ENCODE results near the gene PSG2. TPM values are rescaled to one million over a fixed set of nuclear protein-coding genes. Genes with fewer than 3 reads are reported as not detected.
"Not testable (repeated sequence)": the region's sequence is repeated elsewhere in the genome, so short reads cannot be mapped to it uniquely, and the experiment has no call there.

The PSG2 gene
- total RNA-seq, 1 donor from 2014 or later: not detected

GRCh38 chr19:43028866-43029265, 53.6 kb downstream of the PSG2 start:
- intact Hi-C loops (cut with micrococcal nuclease): no loop called here
- H3K27ac Mint-ChIP-seq: no peak overlapping the region
- ChIA-PET CTCF (no interaction called here), POLR2A (no interaction called here)
- no peak overlapping the region for H3K4me3 Mint-ChIP-seq
- DNase-seq (no peak), ATAC-seq (ENCODE audit: low read depth) (no peak)
- no peaks in the 10 kb centered on the region for H3K4me1 Mint-ChIP-seq
- H3K36me3 Mint-ChIP-seq (ENCODE audit: low read depth): no peaks in the 10 kb centered on the region
- no peaks in the 10 kb centered on the region for H3K9me3 Mint-ChIP-seq
- no peak for TF ChIP-seq CTCF (IDR thresholded peaks at IDR 0.05)
- H3K27me3 Mint-ChIP-seq: peaks cover 5% of the 10 kb centered on the region

DNA sequence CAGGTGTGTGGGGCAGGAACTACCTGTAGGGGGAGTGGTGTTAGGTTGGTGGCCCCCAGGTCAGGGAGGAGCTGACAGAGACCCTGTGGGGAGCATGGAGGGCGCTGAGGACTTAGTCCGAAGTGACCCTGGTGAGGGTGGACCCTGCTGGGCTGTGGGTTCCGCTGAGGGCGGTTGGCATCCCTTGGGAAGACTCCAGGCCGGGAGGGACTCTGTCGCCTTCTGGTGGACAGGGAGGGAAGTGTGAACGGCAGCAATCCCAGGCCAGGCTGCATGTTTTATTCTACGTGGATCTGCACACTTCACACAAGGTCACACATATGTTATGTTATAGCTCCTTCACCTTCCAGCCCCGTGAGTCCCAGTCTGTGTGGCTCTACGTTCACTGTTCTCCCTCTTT, 54.5 kb downstream of the PSG2 start:
- H3K27ac Mint-ChIP-seq; H3K4me1 Mint-ChIP-seq; DNase-seq; ATAC-seq (ENCODE audit: low read depth); intact Hi-C loops (cut with micrococcal nuclease); CTCF ChIA-PET; H3K36me3 Mint-ChIP-seq (ENCODE audit: low read depth); H3K9me3 Mint-ChIP-seq; POLR2A ChIA-PET; H3K27me3 Mint-ChIP-seq; H3K4me3 Mint-ChIP-seq: not testable (repeated sequence)

DNA sequence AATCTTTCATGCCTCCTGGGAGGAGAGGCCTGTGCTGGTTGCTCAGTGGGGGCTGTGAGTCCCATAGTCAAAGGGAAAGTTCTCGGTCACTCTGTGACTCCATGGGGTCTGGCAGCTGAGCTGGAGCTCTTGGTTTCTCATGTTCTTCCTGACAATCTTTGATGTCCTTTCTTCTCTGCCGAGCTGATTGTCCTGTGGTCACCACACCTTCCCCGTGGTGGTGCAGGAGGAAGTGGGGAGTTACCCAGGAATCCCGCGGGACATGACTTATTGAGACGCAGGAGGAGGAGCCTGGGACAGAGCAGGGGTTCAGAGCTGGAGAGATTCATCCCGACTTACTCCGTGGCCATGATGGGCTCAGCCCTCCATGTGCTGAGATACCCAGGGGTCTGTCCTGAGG, 55.4 kb downstream of the PSG2 start:
- intact Hi-C loops (cut with micrococcal nuclease); POLR2A ChIA-PET; H3K4me1 Mint-ChIP-seq; H3K4me3 Mint-ChIP-seq; H3K27ac Mint-ChIP-seq; H3K9me3 Mint-ChIP-seq; H3K36me3 Mint-ChIP-seq (ENCODE audit: low read depth); H3K27me3 Mint-ChIP-seq; ATAC-seq (ENCODE audit: low read depth); CTCF ChIA-PET; DNase-seq: not testable (repeated sequence)

DNA sequence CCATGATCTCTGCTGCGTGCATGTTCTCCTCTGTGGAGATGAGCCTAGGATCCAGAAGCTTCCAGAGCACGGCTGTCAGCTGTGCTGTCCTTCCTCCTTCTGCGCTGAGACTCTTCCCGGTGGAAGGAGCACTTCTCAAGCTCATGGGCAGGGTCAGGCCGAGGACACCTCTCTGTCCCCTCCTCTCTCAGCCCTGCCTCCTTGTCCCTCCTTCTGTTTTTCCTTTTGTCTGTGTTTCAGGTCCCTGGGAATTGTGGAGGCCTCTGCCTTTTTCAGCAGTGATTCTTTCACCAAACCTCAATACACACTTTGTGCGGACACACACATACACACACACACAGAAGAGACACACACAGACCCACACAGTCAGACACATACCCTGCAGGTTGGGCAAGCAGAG, 56.1 kb downstream of the PSG2 start, which contains the start of gene PSG11:
TSS of gene PSG11 (minus strand) at position 101 of the 400 bp plus-strand sequence. CDS start at position 4, 97 bp downstream.
- CTCF ChIA-PET; intact Hi-C loops (cut with micrococcal nuclease); ATAC-seq (ENCODE audit: low read depth); H3K27ac Mint-ChIP-seq; DNase-seq; H3K4me3 Mint-ChIP-seq; H3K9me3 Mint-ChIP-seq; H3K4me1 Mint-ChIP-seq; POLR2A ChIA-PET; H3K36me3 Mint-ChIP-seq (ENCODE audit: low read depth); H3K27me3 Mint-ChIP-seq: not testable (repeated sequence)

DNA sequence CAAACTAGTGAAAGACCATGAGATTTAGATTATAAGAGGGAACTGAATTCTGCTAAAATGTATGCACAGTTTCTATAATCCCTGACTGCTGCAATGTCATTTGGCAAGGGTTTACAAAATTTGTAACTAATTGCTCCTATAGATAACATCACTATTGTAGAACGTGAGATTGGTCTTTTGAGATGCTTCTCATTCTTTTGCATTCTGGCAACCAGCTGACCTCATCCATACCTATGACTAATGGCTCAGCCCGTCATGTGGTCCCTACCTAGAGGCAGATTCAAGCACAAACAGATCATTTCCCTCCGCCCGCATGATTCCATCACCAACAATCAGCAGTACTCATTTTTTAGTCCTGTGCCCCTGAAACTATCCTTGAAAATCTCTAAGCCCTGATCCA, 60.4 kb downstream of the PSG2 start:
- H3K4me1 Mint-ChIP-seq; DNase-seq; H3K4me3 Mint-ChIP-seq; POLR2A ChIA-PET; H3K27me3 Mint-ChIP-seq; intact Hi-C loops (cut with micrococcal nuclease); ATAC-seq (ENCODE audit: low read depth); H3K9me3 Mint-ChIP-seq; H3K36me3 Mint-ChIP-seq (ENCODE audit: low read depth); H3K27ac Mint-ChIP-seq; CTCF ChIA-PET: not testable (repeated sequence)

DNA sequence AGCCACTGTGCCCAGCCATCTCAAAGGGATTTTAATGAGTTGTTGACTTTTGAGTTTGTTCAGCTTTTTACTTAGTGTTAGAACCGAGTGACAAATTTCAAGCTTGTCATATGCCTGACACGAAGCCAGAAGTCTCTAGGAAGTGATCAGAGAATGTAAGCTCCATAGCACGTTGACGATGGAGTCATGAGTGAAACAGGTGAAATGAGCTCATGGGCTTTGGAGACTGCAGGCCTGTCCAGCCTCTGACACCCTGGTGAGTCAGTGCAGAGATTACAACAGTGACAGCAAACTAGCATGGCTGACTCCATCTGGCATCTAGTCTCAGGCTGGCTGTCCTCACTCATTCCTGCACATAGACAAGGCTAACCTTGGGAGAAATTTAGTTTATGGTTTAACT, 60.9 kb downstream of the PSG2 start:
- H3K27me3 Mint-ChIP-seq; POLR2A ChIA-PET; H3K9me3 Mint-ChIP-seq; DNase-seq; CTCF ChIA-PET; H3K36me3 Mint-ChIP-seq (ENCODE audit: low read depth); H3K4me3 Mint-ChIP-seq; H3K27ac Mint-ChIP-seq; ATAC-seq (ENCODE audit: low read depth); intact Hi-C loops (cut with micrococcal nuclease); H3K4me1 Mint-ChIP-seq: not testable (repeated sequence)

DNA sequence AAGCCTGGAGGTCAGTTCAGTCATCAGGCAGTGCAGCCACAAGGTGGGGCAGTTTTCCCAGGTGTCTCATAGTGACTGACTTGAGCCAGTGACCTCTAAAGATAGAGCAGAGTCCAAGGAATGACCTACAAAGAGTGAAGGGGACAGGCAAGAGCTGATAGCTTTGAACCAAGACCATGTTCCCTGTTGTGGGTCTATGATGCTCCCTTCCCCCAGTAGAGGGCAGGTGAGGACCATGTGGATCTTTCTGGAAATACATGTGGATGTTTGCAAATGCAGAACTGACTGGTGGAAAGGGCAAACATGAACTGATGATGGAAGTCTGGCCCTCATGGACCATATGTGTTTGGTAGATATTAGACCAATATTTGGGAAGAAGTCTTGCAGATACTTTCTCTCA, 62.9 kb downstream of the PSG2 start:
- H3K4me3 Mint-ChIP-seq; ATAC-seq (ENCODE audit: low read depth); H3K36me3 Mint-ChIP-seq (ENCODE audit: low read depth); H3K4me1 Mint-ChIP-seq; H3K9me3 Mint-ChIP-seq; intact Hi-C loops (cut with micrococcal nuclease); POLR2A ChIA-PET; DNase-seq; CTCF ChIA-PET; H3K27ac Mint-ChIP-seq; H3K27me3 Mint-ChIP-seq: not testable (repeated sequence)

Other genes with a start within 250 kb of the PSG2 start
- gene PSG1, start 203.0 kb downstream of the PSG2 start, total RNA-seq: not detected in 2 replicates
- gene PSG6, start 164.8 kb downstream of the PSG2 start, total RNA-seq: not detected in 2 replicates
- gene PSG7, start 145.5 kb downstream of the PSG2 start, total RNA-seq: not detected in 2 replicates
- not detected in 2 replicates for gene PSG11, start 56.2 kb downstream of the PSG2 start, total RNA-seq
- gene PSG5, start 103.8 kb upstream of the PSG2 start, total RNA-seq: not detected in 2 replicates
- not detected in 2 replicates for gene PSG4, start 122.9 kb upstream of the PSG2 start, total RNA-seq
- gene PSG9, start 186.8 kb upstream of the PSG2 start, total RNA-seq: not detected in 2 replicates